Mucosa of descending colon (tissue), 3 donors: ENCODE results near the gene SLC6A17. TPM values are rescaled to one million over a fixed set of nuclear protein-coding genes. Genes with fewer than 3 reads are reported as not detected.
A peak's percentile ranks its signal among the peaks of the same experiment; 100 is the strongest.

Experiments
- ATAC-seq: fragments of 200-7000 bp; cut with Tn5 transposase; one replicate; pipeline ENCODE4 v1.9.1; 2020; ENCODE audit warnings: mild to moderate bottlenecking, moderate library complexity
- DNase-seq, 3 donors: peaks; one replicate each; pipeline ENCODE4 v3.0.0-alpha.2; 2020
- H3K36me3 ChIP-seq: fragments of 200-600 bp; one replicate; pipeline ENCODE4 v1.8.0; 2021; ENCODE audit warnings: low read depth, mild to moderate bottlenecking
- H3K4me1 ChIP-seq: fragments of 200-600 bp; one replicate; pipeline ENCODE4 v1.8.0; 2021; ENCODE audit warnings: low read depth, mild to moderate bottlenecking
- H3K4me3 ChIP-seq: fragments of 200-600 bp; one replicate; pipeline ENCODE4 v1.8.0; 2021; ENCODE audit warnings: mild to moderate bottlenecking
- H3K9me3 ChIP-seq: fragments of 200-600 bp; one replicate; pipeline ENCODE4 v1.8.0; 2021; ENCODE audit warnings: mild to moderate bottlenecking
- CTCF ChIP-seq: fragments of 200-600 bp; IDR thresholded peaks from one replicate; pipeline ENCODE4 v1.8.0; 2022; ENCODE audit warnings: antibody characterized with exemption, mild to moderate bottlenecking
- intact Hi-C, 2 donors: fragments of 100-400 bp; cut with DNase I in 1 of 2; cut with micrococcal nuclease in 1 of 2; formaldehyde crosslinking; loops; one replicate each; pipeline versions ENCODE4 v1.11.0 to v1.11.1; 2022; cut with DNase I, micrococcal nuclease
- total RNA-seq, 3 donors: library from RNA; stranded (reverse); fragmentation: NEBNext Ultra II Directional in 2 of 3; extraction: Animal tissue kit (Norgen Biotek cat#: 25700) in 2 of 3; gene quantifications; one replicate each; pipeline versions ENCODE4 v1.2.1 to v1.2.4, GENCODE V29; 2021 to 2023
- donor health status: DM: no; HTN: no; CAD: no; lungs with moderate emphysema.
- donor health status: DM: no; HTN: no; CAD: no.
- donor health status: DM: no; HTN: yes; CAD: no.

SLC6A17 gene
- total RNA-seq, 3 donors from 2014 or later, result 0.06 to 0.73 (median 0.10) TPM

- no peaks in the 10 kb centered on the region for H3K4me1 ChIP-seq
- intact Hi-C loops, result no loop called here
- no peaks in the 10 kb centered on the region for H3K9me3 ChIP-seq
- no peak overlapping the region for H3K4me3 ChIP-seq
- ATAC-seq, result peak; percentile 52
- TF ChIP-seq CTCF, result no peak
- DNase-seq, result no peak
- H3K36me3 ChIP-seq, result no peaks in the 10 kb centered on the region
Observed at GRCh38 chr1:110240476-110241210, 90.3 kb downstream of the SLC6A17 start.

- DNase-seq (no peak), ATAC-seq (no peak)
- H3K4me3 ChIP-seq, result no peak overlapping the region
- no peaks in the 10 kb centered on the region for H3K36me3 ChIP-seq
- no peak for TF ChIP-seq CTCF
- no peaks in the 10 kb centered on the region for H3K4me1 ChIP-seq
- intact Hi-C loops, result no loop called here
- no peaks in the 10 kb centered on the region for H3K9me3 ChIP-seq
Observed at GRCh38 chr1:110241516-110241915, 91.2 kb downstream of the SLC6A17 start.

- no peak overlapping the region for H3K4me3 ChIP-seq
- intact Hi-C loops, result no loop called here
- H3K4me1 ChIP-seq, result no peaks in the 10 kb centered on the region
- no peaks in the 10 kb centered on the region for H3K9me3 ChIP-seq
- no peak for DNase-seq
- no peak for ATAC-seq
- TF ChIP-seq CTCF, result no peak
- no peaks in the 10 kb centered on the region for H3K36me3 ChIP-seq
Observed at GRCh38 chr1:110242062-110242461, 91.8 kb downstream of the SLC6A17 start.

- no peaks in the 10 kb centered on the region for H3K9me3 ChIP-seq
- DNase-seq, result no peak
- H3K4me1 ChIP-seq, result no peaks in the 10 kb centered on the region
- no peak overlapping the region for H3K4me3 ChIP-seq
- ATAC-seq, result no peak
- intact Hi-C loops, result no loop called here
- no peaks in the 10 kb centered on the region for H3K36me3 ChIP-seq
- no peak for TF ChIP-seq CTCF
Observed at GRCh38 chr1:110242731-110243130, 92.4 kb downstream of the SLC6A17 start.

- no peak for TF ChIP-seq CTCF
- peak in 1 of 3 donors; percentile 6 for DNase-seq
Observed at GRCh38 chr1:110243146-110243545, 92.9 kb downstream of the SLC6A17 start.

GRCh38 chr1:110243574-110243973 lies 93.3 kb downstream of the SLC6A17 start:
- H3K9me3 ChIP-seq, result no peaks in the 10 kb centered on the region
- no peaks in the 10 kb centered on the region for H3K36me3 ChIP-seq
- no peaks in the 10 kb centered on the region for H3K4me1 ChIP-seq
- peak in 1 of 3 donors; percentile 7 for DNase-seq
- TF ChIP-seq CTCF, result no peak
- intact Hi-C loops, result no loop called here
- no peak for ATAC-seq
- no peak overlapping the region for H3K4me3 ChIP-seq

More at GRCh38 chr1:110243146-110243545, 92.9 kb downstream of the SLC6A17 start:
- intact Hi-C loops, result no loop called here
- no peak for ATAC-seq
- no peaks in the 10 kb centered on the region for H3K36me3 ChIP-seq
- H3K4me3 ChIP-seq, result no peak overlapping the region
- no peaks in the 10 kb centered on the region for H3K9me3 ChIP-seq
- no peaks in the 10 kb centered on the region for H3K4me1 ChIP-seq
